Liver (tissue), 3 donors: Measurements from ENCODE around the gene BCL6B.

Experiments
- ATF3 ChIP-seq: IDR thresholded peaks from 2 replicates; pipeline ENCODE4 v1.6.1; 2016; ENCODE audit warnings: antibody characterized with exemption
- EGR1 ChIP-seq, 2 donors: IDR thresholded peaks; 2 replicates each; pipeline ENCODE4 v1.6.1; 2016 to 2018; ENCODE audit warnings: antibody characterized with exemption in 2 of 2, low read depth in 2 of 2
- FOXA1 ChIP-seq: IDR thresholded peaks from 2 replicates; pipeline ENCODE4 v1.6.1; 2016; ENCODE audit warnings: antibody characterized with exemption
- FOXA2 ChIP-seq: IDR thresholded peaks from 2 replicates; pipeline ENCODE4 v1.6.1; 2016; ENCODE audit warnings: antibody characterized with exemption
- GABPA ChIP-seq, 2 donors: IDR thresholded peaks in 1 of 2; conservative IDR thresholded peaks in 1 of 2; 2 replicates each; pipeline ENCODE4 v1.6.1; 2016; ENCODE audit warnings: antibody characterized with exemption in 2 of 2, mild to moderate bottlenecking in 1 of 2, moderate library complexity in 1 of 2
- JUND ChIP-seq, 2 donors: IDR thresholded peaks; 2 replicates each; pipeline ENCODE4 v1.6.1; 2016; ENCODE audit warnings: antibody characterized with exemption in 2 of 2
- RAD21 ChIP-seq, 2 donors: IDR thresholded peaks; 2 replicates each; pipeline ENCODE4 v1.6.1; 2016; ENCODE audit warnings: antibody characterized with exemption in 2 of 2, mild to moderate bottlenecking in 2 of 2
- RXRA ChIP-seq, 2 donors: IDR thresholded peaks; 2 replicates each; pipeline ENCODE4 v1.6.1; 2017 to 2018; ENCODE audit warnings: antibody characterized with exemption in 2 of 2, mild to moderate bottlenecking in 1 of 2
- SP1 ChIP-seq: IDR thresholded peaks from 2 replicates; pipeline ENCODE4 v1.6.1; 2018; ENCODE audit warnings: antibody characterized with exemption, mild to moderate bottlenecking
- YY1 ChIP-seq: IDR thresholded peaks from 2 replicates; pipeline ENCODE4 v1.6.1; 2016; ENCODE audit warnings: antibody characterized with exemption, mild to moderate bottlenecking
- TF ChIP-seq, protein P1 (sequence below): fragments of 150-350 bp; IDR thresholded peaks from 2 replicates; pipeline ENCODE4 v1.5.1; 2017; ENCODE audit warnings: improper control_type of control experiment, low read depth, low read length; ENCODE audit not compliant: missing input control
- TF ChIP-seq, protein P2 (sequence below): IDR thresholded peaks from 2 replicates; pipeline ENCODE4 v1.6.1; 2016; ENCODE audit warnings: antibody characterized with exemption
- TF ChIP-seq, protein P3 (sequence below): IDR thresholded peaks from 2 replicates; pipeline ENCODE4 v1.6.1; 2016; ENCODE audit warnings: antibody characterized with exemption, mild to moderate bottlenecking
- TF ChIP-seq, protein P4 (sequence below): IDR thresholded peaks from 2 replicates; pipeline ENCODE4 v1.6.1; 2016; ENCODE audit warnings: antibody characterized with exemption
- donor health status: healthy.
- donor health status: healthy.

DNA sequence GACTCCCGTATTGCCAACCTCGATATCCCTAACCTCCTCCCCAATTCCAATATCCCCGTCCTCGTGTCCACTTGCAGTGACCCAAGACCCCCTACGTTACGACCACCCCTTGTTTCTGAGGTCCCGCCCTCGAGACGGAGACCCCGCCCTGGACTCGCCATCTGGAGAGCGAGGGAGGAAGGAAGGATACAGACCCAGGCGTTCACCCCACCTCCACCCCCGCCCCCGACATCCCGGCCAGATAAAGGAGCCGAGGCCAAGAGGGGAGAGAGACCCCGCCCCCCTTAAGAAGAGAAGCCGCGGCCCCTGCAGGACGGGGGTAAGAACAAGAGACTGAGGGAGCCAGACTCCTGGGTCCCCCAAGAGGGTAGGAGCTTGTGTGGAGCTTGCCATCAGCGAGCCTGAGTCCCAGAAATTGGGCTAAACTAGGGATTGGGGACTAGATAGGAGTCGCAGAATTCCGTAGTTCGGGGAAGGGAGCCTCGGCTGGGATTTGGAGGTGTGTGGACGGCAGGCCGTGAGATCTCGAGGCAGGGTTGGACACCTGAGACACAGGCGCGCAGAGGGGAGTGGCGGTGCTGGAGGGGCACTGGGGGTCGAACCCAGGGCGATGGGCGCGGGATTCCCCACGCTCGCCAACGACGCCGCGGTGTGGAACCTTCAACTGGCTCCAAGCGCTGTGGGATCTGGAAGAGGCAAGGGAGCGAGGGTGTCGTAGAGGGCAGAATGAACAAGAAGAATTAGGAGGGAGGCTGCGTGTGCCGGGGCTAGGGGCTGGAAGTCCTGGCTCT, at the start of gene BCL6B:
- TF ChIP-seq ATF3 (no peak), SP1 (no peak), RXRA (IDR thresholded peaks at IDR 0.05) (no peak), FOXA2 (no peak), EGR1 (IDR thresholded peaks at IDR 0.05; ENCODE audit: low read depth in 2 of 2) (no peak), YY1 (no peak), GABPA (IDR thresholded peaks at IDR 0.05 in 1 of 2, conservative IDR thresholded peaks at IDR 0.05 in 1 of 2) (no peak), FOXA1 (no peak), RAD21 (IDR thresholded peaks at IDR 0.05) (no peak), JUND (IDR thresholded peaks at IDR 0.05) (no peak)
- TF ChIP-seq, protein P1, sequence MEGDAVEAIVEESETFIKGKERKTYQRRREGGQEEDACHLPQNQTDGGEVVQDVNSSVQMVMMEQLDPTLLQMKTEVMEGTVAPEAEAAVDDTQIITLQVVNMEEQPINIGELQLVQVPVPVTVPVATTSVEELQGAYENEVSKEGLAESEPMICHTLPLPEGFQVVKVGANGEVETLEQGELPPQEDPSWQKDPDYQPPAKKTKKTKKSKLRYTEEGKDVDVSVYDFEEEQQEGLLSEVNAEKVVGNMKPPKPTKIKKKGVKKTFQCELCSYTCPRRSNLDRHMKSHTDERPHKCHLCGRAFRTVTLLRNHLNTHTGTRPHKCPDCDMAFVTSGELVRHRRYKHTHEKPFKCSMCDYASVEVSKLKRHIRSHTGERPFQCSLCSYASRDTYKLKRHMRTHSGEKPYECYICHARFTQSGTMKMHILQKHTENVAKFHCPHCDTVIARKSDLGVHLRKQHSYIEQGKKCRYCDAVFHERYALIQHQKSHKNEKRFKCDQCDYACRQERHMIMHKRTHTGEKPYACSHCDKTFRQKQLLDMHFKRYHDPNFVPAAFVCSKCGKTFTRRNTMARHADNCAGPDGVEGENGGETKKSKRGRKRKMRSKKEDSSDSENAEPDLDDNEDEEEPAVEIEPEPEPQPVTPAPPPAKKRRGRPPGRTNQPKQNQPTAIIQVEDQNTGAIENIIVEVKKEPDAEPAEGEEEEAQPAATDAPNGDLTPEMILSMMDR: no peak
- TF ChIP-seq, protein P2, sequence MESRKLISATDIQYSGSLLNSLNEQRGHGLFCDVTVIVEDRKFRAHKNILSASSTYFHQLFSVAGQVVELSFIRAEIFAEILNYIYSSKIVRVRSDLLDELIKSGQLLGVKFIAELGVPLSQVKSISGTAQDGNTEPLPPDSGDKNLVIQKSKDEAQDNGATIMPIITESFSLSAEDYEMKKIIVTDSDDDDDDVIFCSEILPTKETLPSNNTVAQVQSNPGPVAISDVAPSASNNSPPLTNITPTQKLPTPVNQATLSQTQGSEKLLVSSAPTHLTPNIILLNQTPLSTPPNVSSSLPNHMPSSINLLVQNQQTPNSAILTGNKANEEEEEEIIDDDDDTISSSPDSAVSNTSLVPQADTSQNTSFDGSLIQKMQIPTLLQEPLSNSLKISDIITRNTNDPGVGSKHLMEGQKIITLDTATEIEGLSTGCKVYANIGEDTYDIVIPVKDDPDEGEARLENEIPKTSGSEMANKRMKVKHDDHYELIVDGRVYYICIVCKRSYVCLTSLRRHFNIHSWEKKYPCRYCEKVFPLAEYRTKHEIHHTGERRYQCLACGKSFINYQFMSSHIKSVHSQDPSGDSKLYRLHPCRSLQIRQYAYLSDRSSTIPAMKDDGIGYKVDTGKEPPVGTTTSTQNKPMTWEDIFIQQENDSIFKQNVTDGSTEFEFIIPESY: no peak
- TF ChIP-seq, protein P3, sequence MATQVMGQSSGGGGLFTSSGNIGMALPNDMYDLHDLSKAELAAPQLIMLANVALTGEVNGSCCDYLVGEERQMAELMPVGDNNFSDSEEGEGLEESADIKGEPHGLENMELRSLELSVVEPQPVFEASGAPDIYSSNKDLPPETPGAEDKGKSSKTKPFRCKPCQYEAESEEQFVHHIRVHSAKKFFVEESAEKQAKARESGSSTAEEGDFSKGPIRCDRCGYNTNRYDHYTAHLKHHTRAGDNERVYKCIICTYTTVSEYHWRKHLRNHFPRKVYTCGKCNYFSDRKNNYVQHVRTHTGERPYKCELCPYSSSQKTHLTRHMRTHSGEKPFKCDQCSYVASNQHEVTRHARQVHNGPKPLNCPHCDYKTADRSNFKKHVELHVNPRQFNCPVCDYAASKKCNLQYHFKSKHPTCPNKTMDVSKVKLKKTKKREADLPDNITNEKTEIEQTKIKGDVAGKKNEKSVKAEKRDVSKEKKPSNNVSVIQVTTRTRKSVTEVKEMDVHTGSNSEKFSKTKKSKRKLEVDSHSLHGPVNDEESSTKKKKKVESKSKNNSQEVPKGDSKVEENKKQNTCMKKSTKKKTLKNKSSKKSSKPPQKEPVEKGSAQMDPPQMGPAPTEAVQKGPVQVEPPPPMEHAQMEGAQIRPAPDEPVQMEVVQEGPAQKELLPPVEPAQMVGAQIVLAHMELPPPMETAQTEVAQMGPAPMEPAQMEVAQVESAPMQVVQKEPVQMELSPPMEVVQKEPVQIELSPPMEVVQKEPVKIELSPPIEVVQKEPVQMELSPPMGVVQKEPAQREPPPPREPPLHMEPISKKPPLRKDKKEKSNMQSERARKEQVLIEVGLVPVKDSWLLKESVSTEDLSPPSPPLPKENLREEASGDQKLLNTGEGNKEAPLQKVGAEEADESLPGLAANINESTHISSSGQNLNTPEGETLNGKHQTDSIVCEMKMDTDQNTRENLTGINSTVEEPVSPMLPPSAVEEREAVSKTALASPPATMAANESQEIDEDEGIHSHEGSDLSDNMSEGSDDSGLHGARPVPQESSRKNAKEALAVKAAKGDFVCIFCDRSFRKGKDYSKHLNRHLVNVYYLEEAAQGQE: no peak
- TF ChIP-seq, protein P4, sequence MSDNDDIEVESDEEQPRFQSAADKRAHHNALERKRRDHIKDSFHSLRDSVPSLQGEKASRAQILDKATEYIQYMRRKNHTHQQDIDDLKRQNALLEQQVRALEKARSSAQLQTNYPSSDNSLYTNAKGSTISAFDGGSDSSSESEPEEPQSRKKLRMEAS: no peak
